ENCODE results near the gene PIR.

DNA sequence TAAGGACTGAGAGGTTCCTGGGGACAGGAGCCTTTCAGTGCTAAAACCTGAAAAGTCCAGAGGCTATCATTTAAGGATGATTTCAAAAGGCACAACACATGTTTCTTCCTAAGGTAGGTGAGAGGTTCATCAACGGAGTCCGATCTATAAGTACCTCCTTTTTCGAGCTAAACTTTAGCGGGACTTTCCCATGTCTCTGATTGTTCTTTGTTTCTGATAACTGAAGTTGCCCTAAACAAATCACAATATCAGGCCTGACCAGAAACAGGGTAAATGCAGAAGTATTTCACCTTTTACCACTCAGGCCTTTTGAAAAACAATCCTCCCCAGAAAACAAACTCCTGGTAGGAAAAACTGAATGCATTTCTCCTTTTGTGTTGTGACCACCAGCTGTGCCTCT, 17.6 kb downstream of the PIR start:
- TF ChIP-seq, protein P1, sequence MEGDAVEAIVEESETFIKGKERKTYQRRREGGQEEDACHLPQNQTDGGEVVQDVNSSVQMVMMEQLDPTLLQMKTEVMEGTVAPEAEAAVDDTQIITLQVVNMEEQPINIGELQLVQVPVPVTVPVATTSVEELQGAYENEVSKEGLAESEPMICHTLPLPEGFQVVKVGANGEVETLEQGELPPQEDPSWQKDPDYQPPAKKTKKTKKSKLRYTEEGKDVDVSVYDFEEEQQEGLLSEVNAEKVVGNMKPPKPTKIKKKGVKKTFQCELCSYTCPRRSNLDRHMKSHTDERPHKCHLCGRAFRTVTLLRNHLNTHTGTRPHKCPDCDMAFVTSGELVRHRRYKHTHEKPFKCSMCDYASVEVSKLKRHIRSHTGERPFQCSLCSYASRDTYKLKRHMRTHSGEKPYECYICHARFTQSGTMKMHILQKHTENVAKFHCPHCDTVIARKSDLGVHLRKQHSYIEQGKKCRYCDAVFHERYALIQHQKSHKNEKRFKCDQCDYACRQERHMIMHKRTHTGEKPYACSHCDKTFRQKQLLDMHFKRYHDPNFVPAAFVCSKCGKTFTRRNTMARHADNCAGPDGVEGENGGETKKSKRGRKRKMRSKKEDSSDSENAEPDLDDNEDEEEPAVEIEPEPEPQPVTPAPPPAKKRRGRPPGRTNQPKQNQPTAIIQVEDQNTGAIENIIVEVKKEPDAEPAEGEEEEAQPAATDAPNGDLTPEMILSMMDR (IDR thresholded peaks at IDR 0.05) = no peak
- no peak for TF ChIP-seq POLR2A (IDR thresholded peaks at IDR 0.05)
- TF ChIP-seq EP300 (IDR thresholded peaks at IDR 0.05) = no peak

All from ovary (tissue), 3 donors.